Bronchial epithelial cell (primary cell): ENCODE results near the gene GRM5. TPM values are rescaled to one million over a fixed set of nuclear protein-coding genes. Genes with fewer than 3 reads are reported as not detected.

ENCODE experiments used
- DNase-seq: peaks from one replicate; pipeline ENCODE4 v3.0.0-alpha.2; 2010; ENCODE audit warnings: low read depth
- FAIRE-seq: peaks from 2 replicates; lab custom pipeline; 2011; peaks lifted over from hg19 to GRCh38; lab: Jason Lieb, UNC
- H3K27me3 ChIP-seq: 2 replicates; pipeline ENCODE4 v1.5.1; 2011; ENCODE audit warnings: low read length; ENCODE audit not compliant: control insufficient read depth, insufficient read depth
- H3K36me3 ChIP-seq: 2 replicates; pipeline ENCODE4 v1.5.1; 2011; ENCODE audit warnings: low read length; ENCODE audit not compliant: control insufficient read depth, insufficient read depth
- H3K4me3 ChIP-seq: 2 replicates; pipeline ENCODE4 v1.5.1; 2011; ENCODE audit warnings: mild to moderate bottlenecking, low read depth, low read length, control low read depth
- total RNA-seq: library from RNA; depleted of rRNA; stranded (reverse); fragments of >200 nt; gene quantifications from 2 replicates; pipeline ENCODE4 v1.2.1, GENCODE V29; 2014
- TF ChIP-seq, protein P1 (sequence below): IDR thresholded peaks from 2 replicates; pipeline ENCODE4 v1.5.1; 2011; ENCODE audit warnings: mild to moderate bottlenecking, moderate library complexity, low read length, control low read depth, inconsistent platforms; ENCODE audit not compliant: insufficient read depth, severe bottlenecking

The GRM5 gene
- total RNA-seq, 1 donor from 2014 or later = not detected

DNA sequence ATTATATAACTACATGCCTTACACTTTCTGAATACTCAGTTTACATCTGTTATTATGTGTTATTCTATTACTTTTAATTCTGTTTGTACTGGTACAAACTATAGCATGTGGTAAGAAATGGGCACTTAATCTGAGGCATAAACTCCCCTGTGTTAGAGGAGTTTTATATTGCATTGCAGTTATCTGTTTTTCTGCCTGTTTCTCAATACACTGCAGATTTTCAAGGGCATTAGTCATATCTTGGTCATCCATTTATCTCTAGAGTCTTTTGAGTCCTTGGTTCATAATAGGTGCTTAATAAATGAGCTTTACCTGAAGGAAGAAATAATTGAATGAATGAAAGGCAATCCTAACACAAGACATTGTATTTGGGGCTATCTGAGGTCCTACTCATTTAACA, 545.4 kb downstream of the GRM5 start:
- DNase-seq (peak; percentile 71), FAIRE-seq (no peak)

DNA sequence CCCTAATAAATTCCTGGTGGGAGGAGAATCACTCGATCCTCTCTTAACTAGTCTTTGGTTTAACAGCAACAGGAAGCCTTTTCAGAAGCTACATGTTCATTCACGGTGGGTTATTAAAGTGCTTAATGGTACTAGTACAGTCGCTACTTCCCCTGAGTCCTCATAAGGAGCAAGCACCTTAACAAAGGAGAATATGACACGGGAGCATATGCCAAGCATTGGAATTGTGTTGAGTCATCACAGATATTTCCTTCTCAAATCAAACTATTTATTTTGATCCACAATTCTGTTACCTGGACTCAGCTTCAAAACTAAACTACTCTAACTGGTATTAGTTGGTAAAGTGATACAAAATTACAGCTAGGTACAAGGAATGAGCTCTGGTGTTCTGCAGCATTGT, 550.8 kb downstream of the GRM5 start:
- peak; percentile 57 for DNase-seq
- FAIRE-seq = peak; percentile 47
- H3K4me3 ChIP-seq = no peak overlapping the region
- TF ChIP-seq, protein P1, sequence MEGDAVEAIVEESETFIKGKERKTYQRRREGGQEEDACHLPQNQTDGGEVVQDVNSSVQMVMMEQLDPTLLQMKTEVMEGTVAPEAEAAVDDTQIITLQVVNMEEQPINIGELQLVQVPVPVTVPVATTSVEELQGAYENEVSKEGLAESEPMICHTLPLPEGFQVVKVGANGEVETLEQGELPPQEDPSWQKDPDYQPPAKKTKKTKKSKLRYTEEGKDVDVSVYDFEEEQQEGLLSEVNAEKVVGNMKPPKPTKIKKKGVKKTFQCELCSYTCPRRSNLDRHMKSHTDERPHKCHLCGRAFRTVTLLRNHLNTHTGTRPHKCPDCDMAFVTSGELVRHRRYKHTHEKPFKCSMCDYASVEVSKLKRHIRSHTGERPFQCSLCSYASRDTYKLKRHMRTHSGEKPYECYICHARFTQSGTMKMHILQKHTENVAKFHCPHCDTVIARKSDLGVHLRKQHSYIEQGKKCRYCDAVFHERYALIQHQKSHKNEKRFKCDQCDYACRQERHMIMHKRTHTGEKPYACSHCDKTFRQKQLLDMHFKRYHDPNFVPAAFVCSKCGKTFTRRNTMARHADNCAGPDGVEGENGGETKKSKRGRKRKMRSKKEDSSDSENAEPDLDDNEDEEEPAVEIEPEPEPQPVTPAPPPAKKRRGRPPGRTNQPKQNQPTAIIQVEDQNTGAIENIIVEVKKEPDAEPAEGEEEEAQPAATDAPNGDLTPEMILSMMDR = no peak
- H3K36me3 ChIP-seq = no peaks in the 10 kb centered on the region
- H3K27me3 ChIP-seq = no peaks in the 10 kb centered on the region

More for the DNA sequence above, 545.4 kb downstream of the GRM5 start:
- no peaks in the 10 kb centered on the region for H3K27me3 ChIP-seq
- TF ChIP-seq, protein P1 = no peak
- H3K4me3 ChIP-seq = no peak overlapping the region
- H3K36me3 ChIP-seq = no peaks in the 10 kb centered on the region

DNA sequence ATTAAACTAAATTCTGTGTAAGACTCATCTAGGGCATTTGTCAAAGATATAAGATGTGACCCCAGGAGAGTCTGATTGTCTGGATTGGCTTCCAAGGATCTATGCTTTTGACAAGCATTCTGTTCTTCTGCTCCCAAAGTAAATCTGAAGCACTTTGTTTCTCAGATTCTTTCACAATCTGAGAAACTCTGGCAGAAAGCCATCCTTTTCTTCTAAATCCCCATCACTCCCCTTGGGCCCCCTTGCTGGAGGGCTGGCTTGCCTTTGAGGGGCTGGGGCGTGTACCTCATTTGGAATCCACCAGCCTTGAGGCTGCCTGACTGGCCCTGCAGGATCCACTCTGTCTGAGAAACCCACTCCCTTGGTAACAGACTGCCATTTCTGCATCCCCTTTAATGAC, 554.8 kb downstream of the GRM5 start:
- FAIRE-seq (no peak), DNase-seq (no peak)
- Histone ChIP-seq H3K4me3 (no peak overlapping the region), H3K27me3 (no peaks in the 10 kb centered on the region), H3K36me3 (no peaks in the 10 kb centered on the region)
- TF ChIP-seq, protein P1 = no peak

DNA sequence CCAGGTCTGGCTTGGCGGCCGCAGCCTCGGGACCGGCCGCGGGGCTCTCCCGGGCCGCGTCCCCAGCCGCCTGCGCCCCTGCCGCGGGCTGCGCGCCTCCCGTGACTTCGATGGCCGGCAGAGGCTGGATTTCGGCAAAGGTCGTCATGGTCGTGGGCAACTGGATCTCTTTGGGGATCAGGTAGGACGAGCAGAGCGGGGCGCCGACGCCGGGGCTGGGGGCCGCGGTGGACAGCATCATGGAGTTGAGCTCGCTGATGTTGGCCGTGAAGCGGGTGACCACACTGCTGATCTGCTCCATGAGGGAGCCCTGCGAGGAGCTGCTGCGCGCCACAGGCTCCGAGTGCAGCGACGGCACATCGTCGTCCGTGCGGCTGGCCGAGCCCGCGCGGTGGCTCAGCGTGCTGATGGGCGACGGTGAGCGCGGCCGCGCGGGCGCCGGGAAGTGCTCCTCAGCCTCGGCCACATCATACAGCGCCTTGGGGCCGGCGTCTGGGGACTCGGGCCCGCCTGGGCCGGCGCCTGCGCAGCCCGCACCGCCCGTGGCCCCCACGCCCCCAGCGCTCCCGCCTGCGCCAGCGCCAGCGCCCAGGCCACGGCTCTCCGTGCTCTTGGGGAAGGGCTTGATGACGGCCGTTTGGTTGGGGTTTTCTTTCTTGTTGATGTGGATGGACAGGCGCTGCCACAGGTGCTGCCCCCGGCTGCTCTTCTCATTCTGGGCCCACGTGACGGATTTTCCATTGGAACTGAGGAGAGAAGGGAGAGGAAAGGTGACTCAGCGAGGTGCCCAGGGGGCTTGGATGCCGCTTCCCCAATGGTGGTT, 556.8 kb downstream of the GRM5 start:
- FAIRE-seq (no peak), DNase-seq (no peak)
- TF ChIP-seq, protein P1 = no peak
- H3K36me3 ChIP-seq = no peaks in the 10 kb centered on the region
- no peaks in the 10 kb centered on the region for H3K27me3 ChIP-seq
- peak overlapping the region; percentile 41 for H3K4me3 ChIP-seq

DNA sequence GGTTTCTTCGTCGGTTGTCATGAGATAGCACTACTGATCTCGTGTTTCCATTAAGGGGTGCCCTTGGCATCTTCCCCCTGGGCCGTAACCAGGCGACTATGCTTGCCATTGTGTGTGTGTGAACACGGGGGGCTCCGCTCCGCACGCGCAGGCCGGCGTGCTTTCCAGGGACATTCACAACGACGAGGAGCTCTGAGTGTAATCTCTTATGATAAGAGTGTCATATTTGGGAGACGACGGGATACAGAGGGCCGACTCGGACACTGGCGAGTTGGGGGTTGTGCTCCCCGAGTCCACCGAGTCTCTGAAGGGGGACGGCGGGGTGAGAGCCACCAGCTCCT, 557.4 kb downstream of the GRM5 start:
- FAIRE-seq = no peak
- peak overlapping the region; percentile 41 for H3K4me3 ChIP-seq
- no peak for DNase-seq
- TF ChIP-seq, protein P1 = no peak
- no peaks in the 10 kb centered on the region for H3K27me3 ChIP-seq
- no peaks in the 10 kb centered on the region for H3K36me3 ChIP-seq
